ENCODE measurements around the gene NPM1. TPM values are rescaled to one million over a fixed set of nuclear protein-coding genes. Genes with fewer than 3 reads are reported as not detected.
"Not testable (repeated sequence)": the region's sequence is repeated elsewhere in the genome, so short reads cannot be mapped to it uniquely, and the experiment has no call there.

Gene NPM1
- total and polyA plus RNA-seq, 12 donors: 376 to 1,874 (median 682) TPM

DNA sequence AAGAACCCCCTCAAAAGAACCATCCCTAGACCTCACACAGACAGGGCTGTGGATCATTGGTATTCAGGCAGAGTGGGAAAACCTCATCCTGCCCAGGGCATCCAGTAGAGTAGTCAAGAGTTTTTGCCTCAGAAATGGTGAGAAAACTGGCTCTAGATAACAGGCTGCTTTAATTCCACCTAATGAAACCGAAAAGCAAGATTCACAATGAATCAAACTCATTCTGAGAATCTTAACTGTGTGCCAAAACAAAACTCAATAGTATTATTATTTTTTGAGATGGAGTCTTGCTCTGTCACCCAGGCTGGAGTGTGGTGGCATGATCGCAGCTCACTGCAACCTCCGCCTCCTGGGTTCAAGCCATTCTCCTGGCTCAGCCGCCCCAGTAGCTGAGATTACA, 17.8 kb upstream of the NPM1 start:
- no peak overlapping the region for H3K27ac ChIP-seq
- no peaks in the 10 kb centered on the region for H3K36me3 ChIP-seq (replicated peaks in 1 of 2)
- peaks cover 3% of the 10 kb centered on the region for H3K27me3 ChIP-seq
- WGBS, 4 donors: 83 to 93% (median 89%) methylated on average over 4 of the region's 4 CpGs
- H3K4me3 ChIP-seq: no peak overlapping the region
- TF ChIP-seq POLR2A (IDR thresholded peaks at IDR 0.05): no peak
- TF ChIP-seq, protein P1, sequence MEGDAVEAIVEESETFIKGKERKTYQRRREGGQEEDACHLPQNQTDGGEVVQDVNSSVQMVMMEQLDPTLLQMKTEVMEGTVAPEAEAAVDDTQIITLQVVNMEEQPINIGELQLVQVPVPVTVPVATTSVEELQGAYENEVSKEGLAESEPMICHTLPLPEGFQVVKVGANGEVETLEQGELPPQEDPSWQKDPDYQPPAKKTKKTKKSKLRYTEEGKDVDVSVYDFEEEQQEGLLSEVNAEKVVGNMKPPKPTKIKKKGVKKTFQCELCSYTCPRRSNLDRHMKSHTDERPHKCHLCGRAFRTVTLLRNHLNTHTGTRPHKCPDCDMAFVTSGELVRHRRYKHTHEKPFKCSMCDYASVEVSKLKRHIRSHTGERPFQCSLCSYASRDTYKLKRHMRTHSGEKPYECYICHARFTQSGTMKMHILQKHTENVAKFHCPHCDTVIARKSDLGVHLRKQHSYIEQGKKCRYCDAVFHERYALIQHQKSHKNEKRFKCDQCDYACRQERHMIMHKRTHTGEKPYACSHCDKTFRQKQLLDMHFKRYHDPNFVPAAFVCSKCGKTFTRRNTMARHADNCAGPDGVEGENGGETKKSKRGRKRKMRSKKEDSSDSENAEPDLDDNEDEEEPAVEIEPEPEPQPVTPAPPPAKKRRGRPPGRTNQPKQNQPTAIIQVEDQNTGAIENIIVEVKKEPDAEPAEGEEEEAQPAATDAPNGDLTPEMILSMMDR (IDR thresholded peaks at IDR 0.05): no peak
- no peak for DNase-seq
- no peaks in the 10 kb centered on the region for H3K9me3 ChIP-seq (replicated peaks in 1 of 3)
- no peaks in the 10 kb centered on the region for H3K4me1 ChIP-seq (replicated peaks in 1 of 2)
- intact Hi-C loops (cut with DNase I): no loop called here

DNA sequence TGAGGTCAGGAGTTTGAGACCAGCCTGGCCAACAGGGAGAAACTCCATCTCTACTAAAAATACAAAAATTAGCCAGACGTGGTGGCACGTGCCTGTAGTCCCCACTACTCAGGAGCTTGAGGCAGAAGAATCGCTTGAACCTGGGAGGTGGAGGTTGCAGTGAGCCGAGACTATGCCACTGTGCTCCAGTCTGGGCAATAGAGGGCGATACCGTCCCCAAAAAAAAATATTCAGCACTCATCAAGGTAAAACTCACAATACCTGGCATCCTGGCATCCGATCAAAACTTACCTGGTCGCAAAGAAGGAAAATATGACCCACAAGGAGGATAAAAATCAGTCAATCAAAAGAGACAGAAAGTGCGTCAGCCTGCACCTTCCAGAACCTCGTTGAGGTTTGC, 16.8 kb upstream of the NPM1 start:
- H3K36me3 ChIP-seq (replicated peaks in 1 of 2); H3K27ac ChIP-seq; DNase-seq; intact Hi-C loops (cut with DNase I); H3K9me3 ChIP-seq (replicated peaks in 1 of 3); H3K4me1 ChIP-seq (replicated peaks in 1 of 2); H3K27me3 ChIP-seq; H3K4me3 ChIP-seq: not testable (repeated sequence)
- 46 to 56% (median 50%) methylated on average over 10 of the region's 10 CpGs for WGBS, 4 donors

DNA sequence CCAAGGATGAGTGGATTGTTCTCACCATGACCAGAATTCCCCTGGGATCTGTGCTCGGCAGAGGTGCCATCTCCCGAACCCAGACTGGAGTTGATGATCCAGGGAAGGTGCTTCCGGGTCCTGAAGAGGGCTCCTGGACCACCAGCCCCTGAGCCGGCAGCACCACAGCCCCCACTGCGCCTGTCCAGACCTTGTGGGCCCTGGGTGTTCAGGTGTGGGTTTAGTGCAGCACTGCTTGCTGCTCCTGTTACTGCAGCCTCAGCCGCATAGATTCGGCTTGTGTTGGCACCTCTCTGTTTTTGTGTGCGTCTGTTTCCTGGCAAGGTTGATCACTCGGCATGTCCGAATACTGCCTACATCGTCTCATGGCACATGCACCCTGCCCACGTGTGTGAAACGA, 16.3 kb upstream of the NPM1 start:
- H3K27ac ChIP-seq: no peak overlapping the region
- no peak for TF ChIP-seq POLR2A (IDR thresholded peaks at IDR 0.05)
- TF ChIP-seq, protein P1 (IDR thresholded peaks at IDR 0.05): no peak
- H3K4me3 ChIP-seq: no peak overlapping the region
- WGBS, 4 donors: 73 to 82% (median 77%) methylated on average over 12 to 13 of the region's 13 CpGs
- peaks cover 3% of the 10 kb centered on the region for H3K27me3 ChIP-seq
- no peak for DNase-seq
- no peaks in the 10 kb centered on the region for H3K4me1 ChIP-seq (replicated peaks in 1 of 2)
- intact Hi-C loops (cut with DNase I): no loop called here
- no peaks in the 10 kb centered on the region for H3K9me3 ChIP-seq (replicated peaks in 1 of 3)
- H3K36me3 ChIP-seq (replicated peaks in 1 of 2): no peaks in the 10 kb centered on the region

DNA sequence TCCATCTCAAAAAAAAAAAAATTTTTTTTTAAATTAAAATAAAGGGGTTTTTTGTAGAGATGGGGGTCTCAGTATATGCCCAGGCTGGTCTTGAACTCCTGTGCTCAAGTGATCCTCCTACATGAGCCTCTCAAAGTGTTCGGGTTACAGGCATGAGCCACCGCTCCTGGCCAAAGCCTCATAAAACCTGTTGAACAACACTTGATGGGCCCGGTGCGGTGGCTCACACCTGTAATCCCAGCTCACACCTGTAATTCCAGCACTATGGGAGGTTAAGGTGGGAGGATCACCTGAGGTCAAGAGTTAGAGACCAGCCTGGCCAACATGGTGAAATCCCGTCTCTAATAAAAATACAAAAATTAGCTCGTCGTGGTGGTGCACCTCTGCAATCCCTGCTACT, 7.7 kb upstream of the NPM1 start:
- no peaks in the 10 kb centered on the region for H3K4me1 ChIP-seq (replicated peaks in 1 of 2)
- H3K27ac ChIP-seq: no peak overlapping the region
- no peaks in the 10 kb centered on the region for H3K9me3 ChIP-seq (replicated peaks in 1 of 3)
- H3K4me3 ChIP-seq: no peak overlapping the region
- WGBS, 4 donors: 90 to 96% (median 92%) methylated on average over 5 to 7 of the region's 7 CpGs
- H3K36me3 ChIP-seq (replicated peaks in 1 of 2): no peaks in the 10 kb centered on the region
- TF ChIP-seq, protein P1 (IDR thresholded peaks at IDR 0.05): no peak
- no peak for TF ChIP-seq POLR2A (IDR thresholded peaks at IDR 0.05)
- intact Hi-C loops (cut with DNase I): no loop called here
- H3K27me3 ChIP-seq: no peaks in the 10 kb centered on the region
- DNase-seq: peak in 1 of 7 donors; percentile 7

DNA sequence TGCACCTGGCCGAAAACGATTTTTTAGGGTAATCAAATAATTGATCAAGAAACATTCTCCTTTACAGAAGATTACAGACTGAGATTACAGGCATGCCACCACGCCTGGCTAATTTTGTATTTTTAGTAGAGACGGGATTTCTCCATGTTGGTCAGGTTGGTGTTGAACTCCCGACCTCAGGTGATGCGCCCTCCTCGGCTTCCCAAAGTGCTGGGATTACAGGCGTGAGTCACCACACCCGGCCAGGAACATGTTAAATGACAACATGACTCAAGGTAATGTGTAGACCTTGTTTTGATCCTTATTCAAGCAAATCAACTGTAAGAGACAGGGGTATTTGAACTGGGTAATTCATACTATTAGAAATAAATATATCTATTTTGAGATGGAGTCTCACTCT, 3.2 kb upstream of the NPM1 start:
- H3K4me1 ChIP-seq (replicated peaks in 1 of 2); H3K27me3 ChIP-seq; DNase-seq; H3K4me3 ChIP-seq; intact Hi-C loops (cut with DNase I); H3K36me3 ChIP-seq (replicated peaks in 1 of 2); H3K27ac ChIP-seq; H3K9me3 ChIP-seq (replicated peaks in 1 of 3): not testable (repeated sequence)
- 80 to 88% (median 84%) methylated on average over 9 of the region's 9 CpGs for WGBS, 4 donors

DNA sequence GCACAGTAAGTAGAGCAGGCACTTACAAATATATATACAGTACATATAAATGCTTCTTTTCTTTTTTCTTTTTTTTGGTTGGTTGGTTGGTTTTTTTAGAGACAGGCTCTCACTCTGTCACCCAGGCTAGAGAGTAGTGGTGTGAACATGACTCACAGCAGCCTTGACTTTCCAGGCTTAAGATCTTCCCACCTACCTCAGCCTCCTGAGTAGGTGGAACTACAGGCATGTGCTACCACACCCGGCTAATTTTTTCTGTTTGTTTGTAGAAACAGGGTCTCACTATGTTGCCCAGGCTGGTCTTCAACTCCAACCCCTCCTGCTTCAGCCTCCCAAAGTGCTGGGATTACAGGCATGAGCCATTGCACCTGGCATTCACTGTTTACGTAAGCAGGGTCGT, 2.6 kb upstream of the NPM1 start:
- intact Hi-C loops (cut with DNase I); H3K27ac ChIP-seq; H3K36me3 ChIP-seq (replicated peaks in 1 of 2); H3K9me3 ChIP-seq (replicated peaks in 1 of 3); H3K27me3 ChIP-seq; H3K4me3 ChIP-seq: not testable (repeated sequence)
- whole genome bisulfite sequencing, 4 donors: 66 to 79% (median 72%) methylated on average over 3 of the region's 3 CpGs
- peaks cover 13 to 15% of the 10 kb centered on the region in 2 donors for H3K4me1 ChIP-seq (replicated peaks in 1 of 2)
- DNase-seq: peak in 2 of 7 donors; percentile 15 to 29
